Endothelial cell of umbilical vein (primary cell): ENCODE results near the gene AGPAT1. TPM values are rescaled to one million over a fixed set of nuclear protein-coding genes. Genes with fewer than 3 reads are reported as not detected.

Experiments
- BruUV-seq: library from RNA; stranded (reverse); fragments of 400-500 nt; replicated peaks from 2 replicates; lab custom pipeline; 2021; lab: Mats Ljungman, UMichigan
- CTCF ChIA-PET: fragments of 300-600, 350-600 bp; sonication (Branson Sonifier 250); formaldehyde crosslinking; loops from one replicate; lab custom pipeline; 2021; ENCODE audit warnings: antibody characterized with exemption, inconsistent platforms; lab: Charles Lee
- POLR2A ChIA-PET: fragments of 300-600, 350-600 bp; sonication (Branson Sonifier 250); formaldehyde crosslinking; loops from one replicate; lab custom pipeline; 2021; ENCODE audit warnings: antibody characterized with exemption, inconsistent platforms; lab: Charles Lee
- DNase-seq: peaks from one replicate; pipeline ENCODE4 v3.0.0-alpha.2; 2011; ENCODE audit warnings: low read depth, low spot score
- FAIRE-seq: peaks from 2 replicates; lab custom pipeline; 2011; peaks lifted over from hg19 to GRCh38; lab: Jason Lieb, UNC
- H2AFZ ChIP-seq: 2 replicates; pipeline ENCODE4 v1.6.0; 2012; ENCODE audit warnings: low read depth, low read length, control low read depth, inconsistent platforms
- H3K27ac ChIP-seq: 2 replicates; pipeline ENCODE4 v1.5.1; 2011; ENCODE audit warnings: low read depth, mild to moderate bottlenecking, control low read depth, low read length, moderate library complexity; ENCODE audit not compliant: insufficient read depth
- H3K27me3 ChIP-seq, 2 experiments: 2 replicates each; pipeline versions ENCODE4 v1.6.0 to v1.6.1; 2011; ENCODE audit warnings: low read length in 2 of 2, mixed read lengths in 1 of 2; ENCODE audit not compliant: control insufficient read depth in 2 of 2, insufficient read depth in 2 of 2
- H3K36me3 ChIP-seq, 2 experiments: 2 replicates in 1 of 2; 3 replicates in 1 of 2; pipeline ENCODE4 v1.5.1; 2011; ENCODE audit warnings: low read length in 2 of 2, mild to moderate bottlenecking in 1 of 2, moderate library complexity in 1 of 2; ENCODE audit not compliant: control insufficient read depth in 2 of 2, insufficient read depth in 2 of 2; ENCODE audit errors: extremely low read depth in 1 of 2
- H3K4me1 ChIP-seq: 3 replicates; pipeline ENCODE4 v1.5.1; 2011; ENCODE audit warnings: mild to moderate bottlenecking, low read length; ENCODE audit not compliant: control insufficient read depth, insufficient read depth; ENCODE audit errors: extremely low read depth
- H3K4me2 ChIP-seq: 2 replicates; pipeline ENCODE4 v1.6.1; 2011; ENCODE audit warnings: low read length, control low read depth, mixed read lengths; ENCODE audit not compliant: insufficient read depth
- H3K4me3 ChIP-seq, 3 experiments: fragments of 200-600 bp in 1 of 3; sonication (generic), shearing (Covaris generic) in 1 of 3; replicated peaks in 1 of 3; 2 replicates each; pipeline ENCODE4 v1.5.1; 2011 to 2016; ENCODE audit warnings: control low read depth in 3 of 3, low read length in 3 of 3, mild to moderate bottlenecking in 2 of 3, inconsistent platforms in 1 of 3, low read depth in 1 of 3, moderate library complexity in 1 of 3; ENCODE audit not compliant: insufficient read depth in 1 of 3
- H3K79me2 ChIP-seq: 2 replicates; pipeline ENCODE4 v1.6.0; 2012; ENCODE audit warnings: low read length, inconsistent platforms; ENCODE audit not compliant: control insufficient read depth, insufficient read depth
- H3K9ac ChIP-seq: replicated peaks from 2 replicates; pipeline ENCODE3; 2011; ENCODE audit warnings: low read length, control low read depth; ENCODE audit not compliant: insufficient read depth; ENCODE audit errors: extremely low read depth
- H3K9me1 ChIP-seq: replicated peaks from 3 replicates; pipeline ENCODE4 v1.6.0; 2011; ENCODE audit warnings: mild to moderate bottlenecking, low read length; ENCODE audit not compliant: control insufficient read depth, insufficient read depth; ENCODE audit errors: extremely low read depth
- H3K9me3 ChIP-seq: replicated peaks from 2 replicates; pipeline ENCODE4 v1.5.1; 2012; ENCODE audit warnings: low read length, inconsistent platforms; ENCODE audit not compliant: control insufficient read depth, insufficient read depth
- H4K20me1 ChIP-seq: replicated peaks from 2 replicates; pipeline ENCODE3; 2011; ENCODE audit warnings: mild to moderate bottlenecking, low read length; ENCODE audit not compliant: control insufficient read depth, insufficient read depth; ENCODE audit errors: extremely low read depth
- EZH2 ChIP-seq: IDR thresholded peaks from 2 replicates; pipeline ENCODE4 v1.6.1; 2012; ENCODE audit warnings: borderline replicate concordance, low read depth, mild to moderate bottlenecking, moderate library complexity, low read length, inconsistent platforms; ENCODE audit not compliant: severe bottlenecking
- FOS ChIP-seq: IDR thresholded peaks from 2 replicates; pipeline ENCODE4 v1.6.1; 2011; ENCODE audit warnings: mild to moderate bottlenecking, low read length, moderate library complexity, borderline replicate concordance; ENCODE audit not compliant: insufficient read depth
- GATA2 ChIP-seq: IDR thresholded peaks from 2 replicates; pipeline ENCODE4 v1.7.0; 2011; ENCODE audit warnings: low read depth, mild to moderate bottlenecking, moderate library complexity, mixed read lengths, low read length; ENCODE audit not compliant: insufficient read length, insufficient read depth
- POLR2A ChIP-seq: IDR thresholded peaks from 2 replicates; pipeline ENCODE4 v1.6.1; 2012; ENCODE audit warnings: low read depth, mild to moderate bottlenecking, control low read depth, low read length
- POLR2AphosphoS5 ChIP-seq: IDR thresholded peaks from 2 replicates; pipeline ENCODE4 v1.6.1; 2012; ENCODE audit warnings: low read depth, mild to moderate bottlenecking, control low read depth, low read length, moderate library complexity; ENCODE audit not compliant: insufficient read depth
- dilution Hi-C: fragments of 300-500 bp; cut with MboI; formaldehyde crosslinking; loops from one replicate; pipeline ENCODE4 v1.15.0; 2019; ENCODE audit warnings: low sequenced_read_pairs; ENCODE audit not compliant: extremely low pct_ligation_motif_present
- intact Hi-C: fragments of 100-400 bp; cut with micrococcal nuclease; formaldehyde crosslinking; loops from one replicate; pipeline ENCODE4 v1.10.0; 2022
- polyA plus RNA-seq, 4 experiments: library from polyadenylated mRNA; depleted of rRNA in 3 of 4; stranded (reverse) in 3 of 4; unstranded in 1 of 4; fragments of >200 nt; gene quantifications; 2 replicates each; pipeline versions ENCODE4 v1.2.1 to v1.2.3, GENCODE V29; 2011 to 2012; ENCODE audit warnings: missing spikeins in 1 of 4
- total RNA-seq: library from RNA; stranded (reverse); gene quantifications from 2 replicates; pipeline ENCODE4 v1.2.3, GENCODE V29; 2021
- TF ChIP-seq, protein P1 (sequence below): IDR thresholded peaks from 2 replicates; pipeline ENCODE4 v1.6.1; 2011; ENCODE audit not compliant: insufficient read depth, insufficient read length
- TF ChIP-seq, protein P2 (sequence below), 2 donors: IDR thresholded peaks; 1 replicate in 1 of 2; 2 replicates in 1 of 2; pipeline ENCODE4 v1.5.1; 2011; ENCODE audit warnings: low read length in 2 of 2, mild to moderate bottlenecking in 2 of 2, moderate library complexity in 2 of 2, control low read depth in 1 of 2, inconsistent platforms in 1 of 2, low read depth in 1 of 2; ENCODE audit not compliant: insufficient read depth in 1 of 2; ENCODE audit errors: extremely low read depth in 1 of 2

The AGPAT1 gene
- total and polyA plus RNA-seq, 2 donors (not counting 3 experiments of a cell fraction or from before 2014, with no cell fraction given): 38.4 to 132 TPM

DNA sequence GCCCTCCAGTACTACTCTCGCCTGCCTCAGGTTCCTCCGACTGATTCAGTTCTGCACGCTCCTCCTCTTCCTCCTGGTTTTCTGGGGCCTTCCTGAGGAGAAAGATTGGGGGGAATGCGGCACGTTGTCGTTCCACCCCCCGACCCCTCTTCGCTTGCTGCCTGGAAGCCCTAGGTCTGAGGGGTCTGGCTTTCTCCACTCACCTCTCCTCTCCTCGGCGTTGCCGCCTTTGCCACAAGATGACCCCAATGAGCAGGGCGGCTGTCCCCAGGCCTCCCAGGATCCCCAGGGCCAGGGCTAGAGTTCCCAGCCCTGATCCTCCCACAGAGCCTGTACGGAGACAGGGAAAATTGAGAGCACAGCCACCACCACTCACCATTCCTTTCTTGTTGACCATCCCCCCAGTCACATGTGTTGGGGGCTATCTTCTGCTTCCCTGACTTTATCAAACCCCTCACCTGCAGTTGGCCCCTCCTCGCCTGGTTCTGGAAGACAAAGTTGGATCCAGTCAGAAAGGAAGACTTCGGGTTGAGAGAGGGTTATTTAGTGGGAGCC is 5.3 kb upstream of the AGPAT1 start:
- Histone ChIP-seq H3K9ac (no peak overlapping the region), H3K27ac (no peak overlapping the region), H3K4me3 (no peak overlapping the region), H3K27me3 (no peaks in the 10 kb centered on the region), H2AFZ (no peak overlapping the region), H3K9me3 (no peaks in the 10 kb centered on the region), H3K4me1 (peaks cover 21% of the 10 kb centered on the region), H3K4me2 (no peak overlapping the region), H4K20me1 (no peaks in the 10 kb centered on the region), H3K79me2 (peaks cover 6% of the 10 kb centered on the region), H3K36me3 (peaks cover 3 to 22% of the 10 kb centered on the region in 2 experiments), H3K9me1 (no peaks in the 10 kb centered on the region)
- ChIA-PET CTCF (no interaction called here), POLR2A (no interaction called here)
- TF ChIP-seq POLR2AphosphoS5 (no peak), POLR2A (no peak), GATA2 (no peak), EZH2 (no peak), FOS (no peak)
- TF ChIP-seq, protein P1, sequence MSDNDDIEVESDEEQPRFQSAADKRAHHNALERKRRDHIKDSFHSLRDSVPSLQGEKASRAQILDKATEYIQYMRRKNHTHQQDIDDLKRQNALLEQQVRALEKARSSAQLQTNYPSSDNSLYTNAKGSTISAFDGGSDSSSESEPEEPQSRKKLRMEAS: no peak
- TF ChIP-seq, protein P2, sequence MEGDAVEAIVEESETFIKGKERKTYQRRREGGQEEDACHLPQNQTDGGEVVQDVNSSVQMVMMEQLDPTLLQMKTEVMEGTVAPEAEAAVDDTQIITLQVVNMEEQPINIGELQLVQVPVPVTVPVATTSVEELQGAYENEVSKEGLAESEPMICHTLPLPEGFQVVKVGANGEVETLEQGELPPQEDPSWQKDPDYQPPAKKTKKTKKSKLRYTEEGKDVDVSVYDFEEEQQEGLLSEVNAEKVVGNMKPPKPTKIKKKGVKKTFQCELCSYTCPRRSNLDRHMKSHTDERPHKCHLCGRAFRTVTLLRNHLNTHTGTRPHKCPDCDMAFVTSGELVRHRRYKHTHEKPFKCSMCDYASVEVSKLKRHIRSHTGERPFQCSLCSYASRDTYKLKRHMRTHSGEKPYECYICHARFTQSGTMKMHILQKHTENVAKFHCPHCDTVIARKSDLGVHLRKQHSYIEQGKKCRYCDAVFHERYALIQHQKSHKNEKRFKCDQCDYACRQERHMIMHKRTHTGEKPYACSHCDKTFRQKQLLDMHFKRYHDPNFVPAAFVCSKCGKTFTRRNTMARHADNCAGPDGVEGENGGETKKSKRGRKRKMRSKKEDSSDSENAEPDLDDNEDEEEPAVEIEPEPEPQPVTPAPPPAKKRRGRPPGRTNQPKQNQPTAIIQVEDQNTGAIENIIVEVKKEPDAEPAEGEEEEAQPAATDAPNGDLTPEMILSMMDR (IDR thresholded peaks at IDR 0.05; ENCODE audit: extremely low read depth in 1 of 2, insufficient read depth in 1 of 2, low read depth in 1 of 2, low read length in 2 of 2): no peak
- intact Hi-C loops (no loop called here), dilution Hi-C loops (no loop called here)
- no peak for FAIRE-seq
- DNase-seq: no peak
- no TSS peak for BruUV-seq
